ENCODE measurements around the gene PEBP1. TPM values are rescaled to one million over a fixed set of nuclear protein-coding genes. Genes with fewer than 3 reads are reported as not detected.

PEBP1 gene
- polyA plus RNA-seq, 1 donor from 2014 or later: 702 TPM

GRCh38 chr12:118107011-118107410 lies 28.9 kb upstream of the PEBP1 start:
- Histone ChIP-seq H3K9ac (ENCODE audit: low read length) (no peak overlapping the region), H3K9me3 (ENCODE audit: low read length) (no peaks in the 10 kb centered on the region), H3K9me2 (ENCODE audit: insufficient read depth, low read length) (no peaks in the 10 kb centered on the region), H3K4me2 (ENCODE audit: low read length) (no peak overlapping the region), H3F3A (ENCODE audit: insufficient read depth, low read length, poor library complexity, severe bottlenecking) (no peaks in the 10 kb centered on the region), H3K4me3 (ENCODE audit: low read length) (no peak overlapping the region), H4K20me1 (ENCODE audit: insufficient read depth) (no peaks in the 10 kb centered on the region), H3K36me3 (ENCODE audit: insufficient read depth, low read length) (no peaks in the 10 kb centered on the region), H2AFZ (ENCODE audit: low read depth, low read length) (no peak overlapping the region), H3K27ac (ENCODE audit: low read length) (no peak overlapping the region), H3K27me3 (ENCODE audit: insufficient read depth, low read depth, low read length) (peaks cover 18% of the 10 kb centered on the region), H3K79me2 (replicated peaks; ENCODE audit: insufficient read depth, low read length) (no peaks in the 10 kb centered on the region)
- no peak for TF ChIP-seq REST (IDR thresholded peaks at IDR 0.05; ENCODE audit: borderline replicate concordance)
- TF ChIP-seq TAF1 (IDR thresholded peaks at IDR 0.05; ENCODE audit: low read depth): no peak
- no peak for TF ChIP-seq RAD21 (conservative IDR thresholded peaks at IDR 0.05)
- TF ChIP-seq EP300 (conservative IDR thresholded peaks at IDR 0.05; ENCODE audit: poor library complexity, severe bottlenecking): no peak
- no peak for TF ChIP-seq POLR2AphosphoS5 (IDR thresholded peaks at IDR 0.05)
- no peak for TF ChIP-seq SMC3 (conservative IDR thresholded peaks at IDR 0.05; ENCODE audit: poor library complexity)
- no peak for TF ChIP-seq MXI1 (conservative IDR thresholded peaks at IDR 0.05; ENCODE audit: poor library complexity, severe bottlenecking)
- TF ChIP-seq EZH2 (IDR thresholded peaks at IDR 0.05; ENCODE audit: borderline replicate concordance, insufficient read depth, low read length, poor library complexity, severe bottlenecking): no peak
- no peak for TF ChIP-seq CTCF (IDR thresholded peaks at IDR 0.05; ENCODE audit: poor library complexity, severe bottlenecking)

DNA sequence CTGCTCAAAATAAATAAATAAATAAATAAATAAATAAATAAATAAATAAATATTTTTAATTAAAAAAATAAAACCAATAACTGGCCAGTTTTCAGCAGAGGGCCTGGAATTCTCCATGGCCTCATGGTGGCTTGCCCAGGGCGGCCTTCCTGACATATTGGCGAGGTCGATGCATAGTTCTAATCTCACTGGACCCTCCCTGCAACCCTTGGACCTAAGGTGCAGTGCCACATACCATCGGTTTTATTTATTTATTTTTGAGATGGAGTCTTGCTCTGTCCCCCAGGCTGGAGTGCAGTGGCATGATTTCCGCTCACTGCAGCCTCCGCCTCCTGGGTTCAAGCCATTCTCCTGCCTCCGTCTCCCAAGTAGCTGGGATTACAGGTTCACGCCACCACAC lies 28.2 kb upstream of the PEBP1 start:
- TF ChIP-seq SMC3 (conservative IDR thresholded peaks at IDR 0.05; ENCODE audit: poor library complexity) (no peak), EZH2 (IDR thresholded peaks at IDR 0.05; ENCODE audit: borderline replicate concordance, insufficient read depth, low read length, poor library complexity, severe bottlenecking) (no peak), EP300 (conservative IDR thresholded peaks at IDR 0.05; ENCODE audit: poor library complexity, severe bottlenecking) (no peak), POLR2AphosphoS5 (IDR thresholded peaks at IDR 0.05) (no peak), REST (IDR thresholded peaks at IDR 0.05; ENCODE audit: borderline replicate concordance) (no peak), CTCF (IDR thresholded peaks at IDR 0.05; ENCODE audit: poor library complexity, severe bottlenecking) (no peak), RAD21 (conservative IDR thresholded peaks at IDR 0.05) (no peak), MXI1 (conservative IDR thresholded peaks at IDR 0.05; ENCODE audit: poor library complexity, severe bottlenecking) (no peak), TAF1 (IDR thresholded peaks at IDR 0.05; ENCODE audit: low read depth) (no peak)
- Histone ChIP-seq H3K36me3 (ENCODE audit: insufficient read depth, low read length) (no peaks in the 10 kb centered on the region), H3F3A (ENCODE audit: insufficient read depth, low read length, poor library complexity, severe bottlenecking) (no peaks in the 10 kb centered on the region)

More for the DNA sequence above, 28.2 kb upstream of the PEBP1 start:
- Histone ChIP-seq H3K27ac (ENCODE audit: low read length) (no peak overlapping the region), H3K79me2 (replicated peaks; ENCODE audit: insufficient read depth, low read length) (no peaks in the 10 kb centered on the region), H3K4me3 (ENCODE audit: low read length) (no peak overlapping the region), H3K27me3 (ENCODE audit: insufficient read depth, low read depth, low read length) (peaks cover 11% of the 10 kb centered on the region), H3K4me2 (ENCODE audit: low read length) (no peak overlapping the region), H4K20me1 (ENCODE audit: insufficient read depth) (no peaks in the 10 kb centered on the region), H2AFZ (ENCODE audit: low read depth, low read length) (no peak overlapping the region), H3K9me3 (ENCODE audit: low read length) (no peaks in the 10 kb centered on the region), H3K9me2 (ENCODE audit: insufficient read depth, low read length) (no peaks in the 10 kb centered on the region), H3K9ac (ENCODE audit: low read length) (no peak overlapping the region)
